ENCODE results near the gene ODF2L.

GRCh38 chr1:86421601-86422280 lies 25.6 kb upstream of the ODF2L start:
- TF ChIP-seq POLR2A (IDR thresholded peaks at IDR 0.05; ENCODE audit: low read depth, low read length) = no peak
- no peak for TF ChIP-seq POLR2AphosphoS5 (IDR thresholded peaks at IDR 0.05; ENCODE audit: low read depth, low read length)
- no peak for TF ChIP-seq TAF1 (IDR thresholded peaks at IDR 0.05; ENCODE audit: low read depth, low read length)
- TF ChIP-seq SPI1 (IDR thresholded peaks at IDR 0.05; ENCODE audit: low read depth, low read length) = no peak
- TF ChIP-seq POU2F2 (IDR thresholded peaks at IDR 0.05; ENCODE audit: low read depth, low read length) = no peak
